ENCODE data around the gene PTGS1.

- TF ChIP-seq CTCF (IDR thresholded peaks at IDR 0.05) (no peak), EZH2 (IDR thresholded peaks at IDR 0.05; ENCODE audit: borderline replicate concordance, insufficient read depth, low read depth, low read length, poor library complexity, severe bottlenecking) (no peak)
These were observed 38.7 kb upstream of the PTGS1 start for GRCh38 chr9:122332083-122332482.
